ENCODE data around the gene UNC5B. TPM values are rescaled to one million over a fixed set of nuclear protein-coding genes. Genes with fewer than 3 reads are reported as not detected.

The UNC5B gene
- total RNA-seq, 1 donor from 2014 or later = 3.7 TPM

GRCh38 chr10:71333129-71333887 is 120.9 kb downstream of the UNC5B start:
- Mint-ChIP-seq H3K4me1 (ENCODE audit: low read depth) (peaks cover 37% of the 10 kb centered on the region), H3K27me3 (no peaks in the 10 kb centered on the region), H3K36me3 (ENCODE audit: insufficient read depth) (peaks cover 6% of the 10 kb centered on the region), H3K4me3 (ENCODE audit: low read depth) (no peak overlapping the region), H3K27ac (peak overlapping the region; percentile 81), H3K9me3 (ENCODE audit: low read depth) (no peaks in the 10 kb centered on the region)
- TF ChIP-seq CTCF (IDR thresholded peaks at IDR 0.05; ENCODE audit: unreplicated experiment) = no peak
- DNase-seq (ENCODE audit: low spot score, unreplicated experiment) = no peak

GRCh38 chr10:71334221-71334791 is 121.9 kb downstream of the UNC5B start:
- Mint-ChIP-seq H3K4me3 (ENCODE audit: low read depth) (peak overlapping the region; percentile 52), H3K4me1 (ENCODE audit: low read depth) (peaks cover 44% of the 10 kb centered on the region), H3K27me3 (no peaks in the 10 kb centered on the region), H3K27ac (peak overlapping the region; percentile 81), H3K9me3 (ENCODE audit: low read depth) (no peaks in the 10 kb centered on the region), H3K36me3 (ENCODE audit: insufficient read depth) (peaks cover 3% of the 10 kb centered on the region)
- DNase-seq (ENCODE audit: low spot score, unreplicated experiment) = no peak
- no peak for TF ChIP-seq CTCF (IDR thresholded peaks at IDR 0.05; ENCODE audit: unreplicated experiment)

- no peak for DNase-seq (ENCODE audit: low spot score, unreplicated experiment)
- H3K4me3 Mint-ChIP-seq (ENCODE audit: low read depth) = no peak overlapping the region
- H3K4me1 Mint-ChIP-seq (ENCODE audit: low read depth) = peaks cover 54% of the 10 kb centered on the region
- no peaks in the 10 kb centered on the region for H3K9me3 Mint-ChIP-seq (ENCODE audit: low read depth)
- peaks cover 3% of the 10 kb centered on the region for H3K36me3 Mint-ChIP-seq (ENCODE audit: insufficient read depth)
- H3K27me3 Mint-ChIP-seq = no peaks in the 10 kb centered on the region
- no peak for TF ChIP-seq CTCF (IDR thresholded peaks at IDR 0.05; ENCODE audit: unreplicated experiment)
- H3K27ac Mint-ChIP-seq = peak overlapping the region; percentile 81
Measured at GRCh38 chr10:71335173-71335708, 122.9 kb downstream of the UNC5B start.

GRCh38 chr10:71336632-71337031 is 124.3 kb downstream of the UNC5B start:
- Mint-ChIP-seq H3K4me3 (ENCODE audit: low read depth) (no peak overlapping the region), H3K36me3 (ENCODE audit: insufficient read depth) (peaks cover 3% of the 10 kb centered on the region), H3K27ac (peak overlapping the region; percentile 70), H3K27me3 (no peaks in the 10 kb centered on the region), H3K9me3 (ENCODE audit: low read depth) (no peaks in the 10 kb centered on the region), H3K4me1 (ENCODE audit: low read depth) (peaks cover 65% of the 10 kb centered on the region)
- no peak for TF ChIP-seq CTCF (IDR thresholded peaks at IDR 0.05; ENCODE audit: unreplicated experiment)
- no peak for DNase-seq (ENCODE audit: low spot score, unreplicated experiment)

GRCh38 chr10:71337219-71337701 is 124.9 kb downstream of the UNC5B start:
- H3K4me1 Mint-ChIP-seq (ENCODE audit: low read depth) = peaks cover 68% of the 10 kb centered on the region
- peaks cover 3% of the 10 kb centered on the region for H3K36me3 Mint-ChIP-seq (ENCODE audit: insufficient read depth)
- no peak for DNase-seq (ENCODE audit: low spot score, unreplicated experiment)
- H3K27me3 Mint-ChIP-seq = no peaks in the 10 kb centered on the region
- TF ChIP-seq CTCF (IDR thresholded peaks at IDR 0.05; ENCODE audit: unreplicated experiment) = no peak
- H3K4me3 Mint-ChIP-seq (ENCODE audit: low read depth) = no peak overlapping the region
- no peak overlapping the region for H3K27ac Mint-ChIP-seq
- H3K9me3 Mint-ChIP-seq (ENCODE audit: low read depth) = no peaks in the 10 kb centered on the region
